Trophoblast cell (in vitro differentiated cells and primary cell): ENCODE results near the gene POU2F1.

Experiments
- DNase-seq, 2 donors: peaks; one replicate each; pipeline ENCODE4 v3.0.0-alpha.2; 2016
- H2AFZ ChIP-seq: 2 replicates; pipeline ENCODE4 v1.6.1; 2013; ENCODE audit warnings: low read length, moderate library complexity, mild to moderate bottlenecking; ENCODE audit not compliant: insufficient read depth, poor library complexity
- H2AK5ac ChIP-seq: 2 replicates; pipeline ENCODE4 v1.6.1; 2013; ENCODE audit warnings: mild to moderate bottlenecking, low read length
- H2BK120ac ChIP-seq: 2 replicates; pipeline ENCODE4 v1.6.1; 2013; ENCODE audit warnings: low read length, mild to moderate bottlenecking, moderate library complexity; ENCODE audit not compliant: insufficient read depth, poor library complexity
- H2BK12ac ChIP-seq: 2 replicates; pipeline ENCODE4 v1.6.1; 2013; ENCODE audit warnings: mild to moderate bottlenecking, low read length, moderate library complexity
- H2BK5ac ChIP-seq: 2 replicates; pipeline ENCODE4 v1.6.1; 2013; ENCODE audit warnings: low read length, low read depth, moderate library complexity, mild to moderate bottlenecking; ENCODE audit not compliant: poor library complexity
- H3K14ac ChIP-seq: 2 replicates; pipeline ENCODE4 v1.6.1; 2013; ENCODE audit warnings: mild to moderate bottlenecking, low read length
- H3K18ac ChIP-seq: 2 replicates; pipeline ENCODE4 v1.6.1; 2013; ENCODE audit warnings: mild to moderate bottlenecking, low read length
- H3K23ac ChIP-seq: 2 replicates; pipeline ENCODE4 v1.6.1; 2013; ENCODE audit warnings: low read length
- H3K27ac ChIP-seq: 2 replicates; pipeline ENCODE4 v1.5.1; 2013; ENCODE audit warnings: low read depth, mild to moderate bottlenecking, inconsistent platforms, low read length, moderate library complexity
- H3K27me3 ChIP-seq: 2 replicates; pipeline ENCODE4 v1.6.1; 2013; ENCODE audit warnings: inconsistent platforms, mild to moderate bottlenecking, low read length, moderate library complexity; ENCODE audit not compliant: insufficient read depth
- H3K36me3 ChIP-seq, 2 experiments: 1 replicate in 1 of 2; 2 replicates in 1 of 2; pipeline ENCODE4 v1.6.1; 2013; ENCODE audit warnings: low read length in 2 of 2, mild to moderate bottlenecking in 2 of 2, moderate library complexity in 1 of 2; ENCODE audit not compliant: insufficient read depth in 2 of 2, control insufficient read depth in 1 of 2
- H3K4ac ChIP-seq: 2 replicates; pipeline ENCODE4 v1.6.1; 2013; ENCODE audit warnings: low read depth, mild to moderate bottlenecking, low read length, moderate library complexity
- H3K4me1 ChIP-seq, 2 experiments: 1 replicate in 1 of 2; 2 replicates in 1 of 2; pipeline ENCODE4 v1.6.1; 2013; ENCODE audit warnings: low read length in 2 of 2, mild to moderate bottlenecking in 2 of 2, moderate library complexity in 1 of 2; ENCODE audit not compliant: insufficient read depth in 2 of 2, control insufficient read depth in 1 of 2
- H3K4me2 ChIP-seq: 2 replicates; pipeline ENCODE4 v1.6.1; 2013; ENCODE audit warnings: inconsistent platforms, mild to moderate bottlenecking, low read length, moderate library complexity
- H3K4me3 ChIP-seq: 2 replicates; pipeline ENCODE4 v1.5.1; 2013; ENCODE audit warnings: mild to moderate bottlenecking, low read depth, low read length, inconsistent platforms
- H3K79me1 ChIP-seq: one replicate; pipeline ENCODE4 v1.6.1; 2013; ENCODE audit warnings: low read length
- H3K79me2 ChIP-seq: 2 replicates; pipeline ENCODE4 v1.6.1; 2013; ENCODE audit warnings: low read length, mild to moderate bottlenecking; ENCODE audit not compliant: control insufficient read depth, insufficient read depth, poor library complexity
- H3K9ac ChIP-seq: 2 replicates; pipeline ENCODE4 v1.6.1; 2013; ENCODE audit warnings: mild to moderate bottlenecking, low read length
- H3K9me3 ChIP-seq: 2 replicates; pipeline ENCODE4 v1.6.1; 2013; ENCODE audit warnings: low read depth, mild to moderate bottlenecking, control low read depth, inconsistent platforms, low read length; ENCODE audit not compliant: insufficient read depth
- H4K12ac ChIP-seq: 2 replicates; pipeline ENCODE4 v1.6.1; 2013; ENCODE audit warnings: low read depth, mild to moderate bottlenecking, low read length, moderate library complexity
- H4K8ac ChIP-seq: 2 replicates; pipeline ENCODE4 v1.6.1; 2013; ENCODE audit warnings: low read depth, mild to moderate bottlenecking, low read length, moderate library complexity
- H4K91ac ChIP-seq: one replicate; pipeline ENCODE4 v1.6.1; 2013; ENCODE audit warnings: low read depth, mild to moderate bottlenecking, low read length, moderate library complexity
- WGBS: extraction: QIAGEN DNeasy Blood & Tissue Kit; methylation state at CpG from one replicate; pipeline ENCODE4 v1.1.7; 2013; ENCODE audit warnings: missing lambda C conversion rate; ENCODE audit not compliant: insufficient read length, insufficient coverage; ENCODE audit errors: extremely low coverage; 5-methylcytosine and 5-hydroxymethylcytosine counted together

Gene POU2F1

GRCh38 chr1:167440776-167441175 is 220.1 kb downstream of the POU2F1 start:
- peaks cover 2% of the 10 kb centered on the region for H3K9me3 ChIP-seq
- no peak overlapping the region for H3K9ac ChIP-seq
- no peak overlapping the region for H2AK5ac ChIP-seq
- H3K4me1 ChIP-seq: peaks cover 5 to 7% of the 10 kb centered on the region in 2 experiments
- no peak overlapping the region for H2BK120ac ChIP-seq
- DNase-seq: no peak
- H3K27me3 ChIP-seq: peaks cover 5% of the 10 kb centered on the region
- no peak overlapping the region for H3K4ac ChIP-seq
- no peaks in the 10 kb centered on the region for H3K79me2 ChIP-seq
- H3K79me1 ChIP-seq: no peaks in the 10 kb centered on the region
- no peak overlapping the region for H3K23ac ChIP-seq
- H4K8ac ChIP-seq: no peak overlapping the region
- no peak overlapping the region for H2AFZ ChIP-seq
- no peak overlapping the region for H3K4me2 ChIP-seq
- H3K18ac ChIP-seq: no peak overlapping the region
- no peak overlapping the region for H3K14ac ChIP-seq
- no peaks in the 10 kb centered on the region for H3K36me3 ChIP-seq
- H2BK5ac ChIP-seq: no peak overlapping the region
- WGBS: no CpG with 5 or more reads among the region's 8 CpGs
- H4K91ac ChIP-seq: no peak overlapping the region
- no peak overlapping the region for H3K27ac ChIP-seq
- no peak overlapping the region for H2BK12ac ChIP-seq
- H4K12ac ChIP-seq: no peak overlapping the region
- H3K4me3 ChIP-seq: no peak overlapping the region

DNA sequence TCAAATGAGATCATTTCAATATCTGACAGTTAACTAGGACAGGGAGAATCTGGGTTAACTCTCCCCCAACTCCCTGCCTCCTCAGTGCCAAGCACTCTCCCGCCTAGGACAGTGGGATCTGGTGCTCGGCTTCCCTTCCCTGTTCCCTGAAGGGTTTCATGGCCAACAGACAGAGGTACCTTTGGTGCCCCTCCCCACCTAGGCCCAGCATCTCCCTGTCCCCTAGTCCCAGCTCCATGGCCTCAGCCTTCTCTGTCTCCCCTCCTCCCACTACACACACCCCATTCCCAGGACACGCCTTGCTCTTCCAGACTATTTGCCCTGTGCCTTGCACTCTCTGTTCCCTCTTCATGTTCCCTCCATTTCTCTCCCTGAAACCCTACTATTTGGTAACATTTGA is 220.5 kb downstream of the POU2F1 start:
- H3K14ac ChIP-seq: no peak overlapping the region
- no peak overlapping the region for H3K4ac ChIP-seq
- H2AK5ac ChIP-seq: no peak overlapping the region
- no peak overlapping the region for H3K9ac ChIP-seq
- no peak overlapping the region for H4K8ac ChIP-seq
- DNase-seq: no peak
- H2BK12ac ChIP-seq: no peak overlapping the region
- no CpG with 5 or more reads among the region's 3 CpGs for WGBS
- peaks cover 2% of the 10 kb centered on the region for H3K9me3 ChIP-seq
- peaks cover 5 to 7% of the 10 kb centered on the region in 2 experiments for H3K4me1 ChIP-seq
- H3K27me3 ChIP-seq: peaks cover 5% of the 10 kb centered on the region
- H3K4me2 ChIP-seq: no peak overlapping the region
- no peak overlapping the region for H3K18ac ChIP-seq
- H2BK5ac ChIP-seq: no peak overlapping the region
- no peak overlapping the region for H2BK120ac ChIP-seq
- H4K91ac ChIP-seq: no peak overlapping the region
- no peak overlapping the region for H2AFZ ChIP-seq
- H3K23ac ChIP-seq: no peak overlapping the region
- no peaks in the 10 kb centered on the region for H3K79me2 ChIP-seq
- no peaks in the 10 kb centered on the region for H3K36me3 ChIP-seq
- no peak overlapping the region for H4K12ac ChIP-seq
- no peak overlapping the region for H3K27ac ChIP-seq
- H3K4me3 ChIP-seq: no peak overlapping the region
- H3K79me1 ChIP-seq: no peaks in the 10 kb centered on the region

DNA sequence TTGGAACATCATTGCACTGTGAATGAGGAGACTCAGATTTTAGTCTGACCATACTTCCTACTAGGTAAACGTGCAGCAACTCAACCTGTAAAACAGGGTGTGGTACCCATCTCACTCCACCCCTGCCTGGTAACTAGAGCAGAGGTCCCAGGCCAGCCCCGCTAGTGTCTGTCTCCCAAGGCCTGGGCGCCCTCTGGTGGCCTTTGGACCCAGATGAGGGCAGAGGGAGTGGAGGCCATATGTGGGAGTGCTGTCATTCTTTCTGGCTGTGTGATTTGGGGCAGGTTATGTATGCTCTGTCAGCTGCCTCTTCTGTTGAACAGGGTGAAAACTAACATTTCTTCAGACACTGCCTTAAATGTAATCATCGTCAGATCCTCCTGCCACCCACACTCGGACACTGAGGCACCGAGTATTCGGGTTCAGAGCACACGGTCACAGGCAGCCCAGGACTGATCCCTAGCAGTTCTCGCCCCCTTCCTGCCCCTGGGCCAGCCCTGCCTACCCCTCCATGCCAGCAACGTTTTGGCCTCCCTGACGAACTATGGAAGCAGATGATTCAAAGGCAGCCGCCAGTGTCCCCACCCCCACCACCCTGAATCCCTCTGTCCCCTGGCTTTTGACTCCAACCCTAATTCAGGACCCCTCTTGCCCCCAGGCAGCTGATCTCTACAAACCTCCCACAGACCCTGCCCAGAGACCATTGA is 221.6 kb downstream of the POU2F1 start:
- DNase-seq: peak; percentile 79 to 95
- H2AK5ac ChIP-seq: no peak overlapping the region
- H3K14ac ChIP-seq: no peak overlapping the region
- no peak overlapping the region for H4K8ac ChIP-seq
- peaks cover 5% of the 10 kb centered on the region for H3K27me3 ChIP-seq
- no peak overlapping the region for H3K4me2 ChIP-seq
- H3K4me3 ChIP-seq: no peak overlapping the region
- no peak overlapping the region for H4K91ac ChIP-seq
- no peak overlapping the region for H2BK12ac ChIP-seq
- no peak overlapping the region for H2BK5ac ChIP-seq
- H3K27ac ChIP-seq: no peak overlapping the region
- H3K4me1 ChIP-seq: peaks cover 5 to 7% of the 10 kb centered on the region in 2 experiments
- H3K36me3 ChIP-seq: no peaks in the 10 kb centered on the region
- H4K12ac ChIP-seq: no peak overlapping the region
- no peaks in the 10 kb centered on the region for H3K79me2 ChIP-seq
- peaks cover 2% of the 10 kb centered on the region for H3K9me3 ChIP-seq
- H2BK120ac ChIP-seq: no peak overlapping the region
- no CpG with 5 or more reads among the region's 12 CpGs for WGBS
- no peaks in the 10 kb centered on the region for H3K79me1 ChIP-seq
- no peak overlapping the region for H3K23ac ChIP-seq
- H3K18ac ChIP-seq: no peak overlapping the region
- no peak overlapping the region for H2AFZ ChIP-seq
- H3K4ac ChIP-seq: no peak overlapping the region
- no peak overlapping the region for H3K9ac ChIP-seq

DNA sequence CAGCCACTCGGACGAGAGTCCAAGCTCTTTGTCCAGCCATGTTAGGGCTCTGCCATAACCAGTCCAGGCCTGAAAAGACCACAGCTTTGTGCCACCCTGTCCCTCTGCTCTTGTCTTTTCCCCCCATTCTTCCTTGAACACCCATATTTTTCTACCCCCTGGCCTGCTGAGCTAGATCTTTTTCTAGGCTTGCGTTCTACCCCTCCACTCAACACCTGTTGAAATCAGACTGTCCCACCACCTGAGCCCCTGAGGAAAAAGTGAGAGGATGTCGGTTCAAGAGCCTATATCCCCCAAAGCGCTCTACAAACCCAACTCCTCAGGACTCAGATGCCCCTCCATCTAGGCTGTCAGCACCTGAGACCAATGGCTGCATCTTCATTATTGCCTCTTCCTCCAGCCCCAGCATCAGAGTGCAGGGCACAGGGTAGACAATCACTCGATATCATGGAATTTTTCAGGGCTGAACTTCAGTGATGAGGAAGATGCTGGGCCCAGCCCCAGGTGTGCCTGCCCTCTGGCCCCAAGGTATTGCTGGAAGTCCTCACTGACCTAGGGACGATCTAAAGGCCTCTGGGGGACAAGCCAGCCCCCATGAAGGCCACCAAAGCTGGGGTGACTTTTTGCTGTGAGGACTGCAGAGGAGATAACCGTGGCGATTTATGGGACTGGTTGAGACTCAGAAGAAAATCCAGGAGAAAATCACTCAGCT is 222.3 kb downstream of the POU2F1 start:
- Histone ChIP-seq H3K23ac (no peak overlapping the region), H2BK5ac (no peak overlapping the region), H2BK12ac (no peak overlapping the region), H3K27ac (no peak overlapping the region), H3K4me2 (no peak overlapping the region), H4K8ac (no peak overlapping the region), H3K79me1 (no peaks in the 10 kb centered on the region), H3K18ac (no peak overlapping the region), H3K4ac (no peak overlapping the region), H3K9me3 (peaks cover 2% of the 10 kb centered on the region), H3K4me1 (peaks cover 5 to 7% of the 10 kb centered on the region in 2 experiments), H4K12ac (no peak overlapping the region), H2AK5ac (no peak overlapping the region), H2AFZ (no peak overlapping the region), H3K4me3 (no peak overlapping the region), H4K91ac (no peak overlapping the region), H3K27me3 (peaks cover 5% of the 10 kb centered on the region), H3K36me3 (no peaks in the 10 kb centered on the region), H3K79me2 (no peaks in the 10 kb centered on the region), H3K9ac (no peak overlapping the region), H3K14ac (no peak overlapping the region), H2BK120ac (no peak overlapping the region)
- no peak for DNase-seq
- WGBS: no CpG with 5 or more reads among the region's 9 CpGs
